GM21737 (cell line): Measurements from ENCODE around the gene BRD4.

Experiments
- ATAC-seq: cut with Tn5 transposase; IDR thresholded peaks from one replicate; pipeline ENCODE4 v1.9.1; 2021; ENCODE audit warnings: mild to moderate bottlenecking, moderate library complexity; ENCODE audit not compliant: unreplicated experiment

Gene BRD4

DNA sequence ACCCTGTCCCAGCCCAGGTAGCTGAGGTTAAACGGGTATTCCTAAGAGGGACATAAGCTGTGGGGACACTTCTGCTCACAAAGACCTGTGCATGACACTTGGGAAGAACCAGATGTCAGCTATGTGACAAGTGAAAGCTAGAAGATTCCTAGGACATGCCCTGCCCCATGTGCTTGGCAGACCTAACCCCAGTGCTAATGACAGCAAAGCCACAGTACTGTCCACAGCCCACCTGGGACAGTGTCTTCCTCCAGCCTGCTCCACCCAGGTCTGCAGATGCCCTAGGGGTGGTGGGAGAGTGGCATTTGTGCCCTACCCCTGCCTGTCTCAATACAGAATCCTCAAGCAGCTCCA lies 81.7 kb downstream of the BRD4 start:
- no peak for ATAC-seq

DNA sequence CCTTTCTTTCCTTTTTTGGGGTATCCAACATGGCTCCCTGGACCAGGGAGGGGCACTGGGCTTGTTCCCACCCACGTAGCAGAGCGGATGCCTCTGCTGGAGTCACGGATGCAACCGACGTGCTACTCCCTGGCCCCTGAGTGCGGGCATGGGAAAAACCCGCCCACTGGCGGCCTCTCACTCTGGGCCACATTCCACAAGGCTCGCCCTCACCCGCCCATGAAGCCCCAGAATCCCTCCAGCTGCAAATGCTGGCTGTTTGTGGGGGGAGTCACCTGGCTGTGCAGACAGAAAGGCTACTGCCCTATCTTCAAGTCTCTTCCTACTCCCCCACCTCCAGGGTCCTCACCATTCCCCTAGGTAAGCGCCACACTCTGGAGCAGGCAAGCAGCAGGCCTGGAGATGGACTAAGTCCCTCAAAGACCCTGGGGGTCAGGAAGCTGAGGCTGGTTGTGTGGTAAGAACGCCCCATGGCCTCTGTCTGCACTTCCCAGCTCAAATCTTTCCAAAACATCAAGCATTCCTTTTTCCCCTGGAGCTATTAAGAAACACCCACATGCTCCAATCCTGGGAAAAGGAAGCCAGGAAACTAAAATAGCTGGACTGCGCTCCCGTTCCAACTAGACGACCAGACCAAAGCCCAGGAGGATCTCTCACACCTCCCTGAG lies 82.2 kb downstream of the BRD4 start:
- ATAC-seq: no peak

DNA sequence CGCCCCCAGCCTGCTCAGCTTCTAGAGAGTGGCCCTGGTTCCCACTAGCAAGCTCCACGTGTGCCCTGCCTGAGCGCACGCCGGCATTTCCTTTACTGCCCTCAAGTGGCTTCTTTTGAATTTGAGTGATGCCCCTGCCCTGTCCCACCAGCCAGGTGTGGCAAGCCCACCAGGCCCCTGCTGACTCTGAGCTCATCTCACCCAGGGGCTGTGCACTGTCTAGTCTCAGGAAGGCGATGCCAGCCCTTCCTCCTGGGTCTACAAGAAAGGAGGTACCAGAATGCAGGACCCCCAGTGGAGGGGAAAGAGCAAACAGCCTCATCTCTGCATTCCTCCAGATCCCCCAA lies 82.8 kb downstream of the BRD4 start:
- no peak for ATAC-seq

DNA sequence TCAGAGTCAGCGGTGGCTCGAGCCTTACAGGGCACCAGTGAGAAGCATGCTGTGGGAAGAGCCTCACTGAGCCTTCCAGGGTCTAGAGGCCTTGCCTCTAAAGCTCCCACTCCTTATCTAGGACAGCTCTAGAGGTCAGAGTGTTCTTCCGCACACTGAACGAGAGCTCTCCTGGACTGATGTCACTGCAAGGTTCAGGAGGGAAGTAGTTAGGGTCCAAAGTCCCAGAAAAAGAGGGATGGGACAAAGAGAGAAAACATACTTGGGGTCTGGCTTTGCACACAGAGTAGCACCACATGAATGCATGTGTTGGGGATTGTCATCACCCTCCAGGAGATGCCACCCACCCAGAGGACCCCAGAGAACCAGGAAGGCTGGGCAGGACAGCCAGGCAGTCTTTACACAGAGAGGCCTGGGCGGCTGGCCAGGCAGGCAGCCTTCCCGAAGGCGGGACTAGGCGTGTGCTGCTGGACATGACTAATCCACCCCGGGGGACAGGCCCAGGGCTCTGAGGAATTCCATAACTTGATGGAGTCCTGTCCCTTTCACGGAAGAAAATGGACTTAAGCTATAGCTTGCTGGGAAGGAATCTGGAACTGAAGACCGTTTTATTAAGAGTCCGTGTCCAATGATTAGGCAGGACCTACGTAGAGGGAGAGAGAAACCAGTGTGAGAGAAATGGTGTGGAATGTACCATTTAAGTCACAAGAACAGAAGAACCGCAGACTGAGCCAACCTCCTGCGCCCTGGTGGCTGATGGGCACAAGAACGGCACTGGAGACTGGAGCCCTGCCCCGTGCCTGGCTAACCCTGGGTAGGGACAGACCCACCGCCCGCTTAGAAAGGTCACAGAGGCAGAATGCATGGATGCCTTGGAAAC lies 83.5 kb downstream of the BRD4 start:
- ATAC-seq: no peak

DNA sequence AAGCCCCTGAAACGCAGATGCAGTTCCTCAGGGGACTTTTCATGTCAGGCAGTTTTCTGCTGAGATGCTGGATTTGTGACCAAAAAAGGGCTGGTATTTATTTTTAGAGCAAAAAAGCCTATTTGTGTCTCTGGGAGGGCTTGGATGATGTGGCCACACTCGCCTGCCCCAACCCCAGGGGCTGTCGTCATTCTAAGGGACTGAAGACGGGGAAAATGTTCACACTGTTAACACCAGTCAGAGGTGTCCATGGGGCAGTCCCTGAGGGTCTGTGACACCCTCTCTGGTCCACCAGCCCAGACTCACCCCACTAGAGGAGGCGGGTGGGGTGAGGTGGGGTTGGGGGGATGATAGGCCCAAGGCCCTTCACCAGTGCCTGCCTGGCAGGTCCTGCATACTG lies 84.2 kb downstream of the BRD4 start:
- ATAC-seq: no peak

DNA sequence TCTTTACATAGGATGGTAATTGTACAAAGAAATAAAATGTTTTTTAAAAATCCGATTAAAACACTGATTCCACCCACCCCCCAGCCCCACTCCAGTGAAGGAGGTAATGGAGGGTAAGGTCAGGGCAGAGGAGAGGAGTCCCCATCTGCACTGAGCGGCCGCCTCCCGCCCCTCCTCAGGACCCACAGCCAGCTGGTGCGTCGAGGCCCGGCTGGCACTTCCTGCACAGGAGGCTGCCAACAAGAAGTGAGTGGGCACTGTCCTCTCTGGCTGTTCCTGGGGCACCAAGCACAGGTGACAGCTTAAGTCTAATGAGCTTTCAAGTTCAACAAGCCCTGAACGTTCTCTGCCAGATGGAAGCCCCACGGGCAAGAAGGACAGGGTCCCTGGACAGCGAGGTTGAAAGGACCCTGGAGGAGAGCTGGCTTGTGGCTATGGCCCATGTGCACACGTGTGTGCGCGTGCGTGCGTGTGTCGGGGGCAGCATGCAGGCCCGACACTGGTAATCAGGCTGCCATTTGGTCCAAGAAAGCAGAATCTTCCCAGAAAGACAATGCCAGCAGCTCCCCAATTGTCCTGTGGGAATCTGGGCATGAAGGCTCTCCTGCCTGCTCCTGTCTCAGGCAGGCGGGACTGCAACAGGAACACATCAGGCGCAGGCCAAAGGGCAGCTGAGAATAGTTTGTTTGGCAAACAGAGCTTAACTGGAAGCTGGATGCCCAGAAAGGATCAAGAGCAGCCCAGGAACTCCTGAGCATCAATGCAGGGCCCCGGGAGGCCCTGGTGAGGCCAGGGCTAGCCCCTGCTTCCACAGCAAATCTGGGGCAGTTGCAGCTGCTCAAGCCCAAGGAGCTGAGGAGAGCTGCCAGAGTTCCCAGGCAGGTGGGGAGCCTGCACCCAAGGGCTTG lies 85.0 kb downstream of the BRD4 start:
- ATAC-seq: no peak

DNA sequence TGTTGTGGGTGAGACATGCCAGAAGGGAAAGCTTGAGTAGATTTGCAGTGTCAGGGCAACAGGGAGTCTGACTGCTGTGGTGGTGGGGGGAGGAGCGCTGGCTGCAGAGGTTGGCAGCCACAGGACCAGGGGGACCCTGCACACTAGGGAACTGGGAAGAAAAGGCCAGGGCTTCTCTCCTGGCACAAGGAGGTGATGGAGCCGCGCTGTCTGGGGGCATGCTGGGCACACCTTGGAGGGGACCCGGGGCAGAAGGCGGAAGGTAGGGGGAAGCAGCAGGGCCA lies 86.2 kb downstream of the BRD4 start:
- ATAC-seq: no peak

DNA sequence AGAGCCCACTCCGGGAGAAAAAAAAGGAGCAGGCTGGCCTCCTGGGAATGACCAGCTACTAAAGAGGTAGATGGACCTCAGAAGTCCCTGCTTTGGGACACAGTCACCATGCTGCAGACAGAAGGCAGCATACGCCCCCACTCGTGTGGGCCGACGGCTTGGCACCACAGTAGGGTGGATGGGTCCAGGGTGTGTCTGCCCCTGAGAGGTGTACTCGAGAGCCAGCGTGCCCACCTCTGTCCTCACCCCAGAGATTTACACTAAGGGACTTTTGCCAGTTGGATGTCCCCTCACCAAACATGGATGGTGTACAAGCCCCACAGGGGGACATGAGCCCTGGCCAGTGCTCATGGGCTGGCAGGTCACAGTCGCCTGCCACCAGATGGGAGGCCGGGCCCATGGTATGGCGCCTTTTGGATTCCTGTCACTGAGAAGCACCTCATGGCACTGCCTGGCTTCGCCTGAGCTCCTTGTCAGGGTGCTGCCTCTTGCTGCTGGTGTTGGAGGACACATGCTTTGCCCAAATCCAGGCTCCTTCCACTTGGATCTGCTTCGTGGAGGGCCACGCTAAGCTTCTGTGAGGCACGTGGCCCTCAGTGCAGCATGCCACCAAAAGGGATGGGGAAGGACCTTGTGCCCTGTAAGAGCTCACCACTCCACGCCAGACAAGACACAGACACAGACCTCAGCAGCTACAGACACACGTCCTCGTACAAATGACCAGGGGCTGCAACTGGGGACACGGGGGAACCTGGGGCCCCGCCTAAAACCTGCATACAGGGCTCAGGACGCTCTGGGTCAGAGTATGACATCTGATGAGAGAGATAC lies 86.8 kb downstream of the BRD4 start:
- no peak for ATAC-seq

DNA sequence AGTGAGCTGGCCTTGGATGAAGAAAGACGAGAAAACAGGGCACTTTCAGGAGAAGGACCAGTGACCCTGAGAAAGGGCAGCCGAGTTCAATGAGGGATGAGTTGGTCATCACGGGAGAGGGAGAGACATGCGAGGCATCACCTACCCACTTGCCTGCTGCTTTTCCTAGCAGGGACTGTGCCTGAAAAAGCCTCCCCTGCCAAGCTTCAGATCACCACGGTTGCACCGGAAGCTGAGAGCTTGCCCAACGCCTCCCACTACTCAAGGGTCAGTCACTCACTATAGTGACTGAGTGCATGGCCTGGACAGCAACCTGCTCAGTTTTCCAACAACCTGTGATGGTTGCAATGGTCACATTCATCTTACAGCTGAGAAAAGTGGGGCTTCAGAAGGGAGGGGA lies 87.5 kb downstream of the BRD4 start:
- no peak for ATAC-seq

DNA sequence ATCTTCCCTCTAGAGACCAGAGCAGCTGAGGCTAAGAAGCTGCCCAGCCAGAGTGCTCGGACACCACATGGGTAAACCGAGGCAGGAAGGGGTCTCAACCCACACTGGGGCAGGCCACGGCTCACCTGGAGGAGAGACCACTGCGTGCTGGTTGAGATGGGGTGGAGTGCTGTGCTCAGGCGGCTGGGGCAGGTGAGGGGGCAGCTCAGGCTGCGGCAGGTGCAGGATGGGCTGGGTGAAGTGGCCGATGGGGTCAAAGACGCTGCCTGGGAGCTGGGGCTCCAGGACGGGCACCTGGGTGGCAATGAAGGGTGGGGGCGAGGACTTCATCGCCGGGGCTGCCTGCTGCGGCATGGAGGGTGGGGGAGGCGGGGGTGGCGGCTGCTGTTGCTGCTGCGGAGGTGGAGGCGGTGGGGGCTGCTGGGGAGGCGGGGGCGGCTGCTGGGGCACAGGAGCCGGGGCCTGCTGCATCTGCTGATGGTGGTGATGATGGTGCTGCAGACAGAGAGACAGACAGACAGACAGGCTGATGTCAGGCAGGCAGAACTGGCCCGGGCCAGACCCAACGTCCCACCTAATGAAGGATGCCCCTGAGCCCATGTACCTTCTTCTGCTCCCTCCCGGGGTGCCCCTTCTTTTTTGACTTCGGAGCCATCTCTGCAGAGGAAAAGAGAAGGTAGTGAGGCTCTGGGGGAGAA lies 88.1 kb downstream of the BRD4 start:
- ATAC-seq: no peak

DNA sequence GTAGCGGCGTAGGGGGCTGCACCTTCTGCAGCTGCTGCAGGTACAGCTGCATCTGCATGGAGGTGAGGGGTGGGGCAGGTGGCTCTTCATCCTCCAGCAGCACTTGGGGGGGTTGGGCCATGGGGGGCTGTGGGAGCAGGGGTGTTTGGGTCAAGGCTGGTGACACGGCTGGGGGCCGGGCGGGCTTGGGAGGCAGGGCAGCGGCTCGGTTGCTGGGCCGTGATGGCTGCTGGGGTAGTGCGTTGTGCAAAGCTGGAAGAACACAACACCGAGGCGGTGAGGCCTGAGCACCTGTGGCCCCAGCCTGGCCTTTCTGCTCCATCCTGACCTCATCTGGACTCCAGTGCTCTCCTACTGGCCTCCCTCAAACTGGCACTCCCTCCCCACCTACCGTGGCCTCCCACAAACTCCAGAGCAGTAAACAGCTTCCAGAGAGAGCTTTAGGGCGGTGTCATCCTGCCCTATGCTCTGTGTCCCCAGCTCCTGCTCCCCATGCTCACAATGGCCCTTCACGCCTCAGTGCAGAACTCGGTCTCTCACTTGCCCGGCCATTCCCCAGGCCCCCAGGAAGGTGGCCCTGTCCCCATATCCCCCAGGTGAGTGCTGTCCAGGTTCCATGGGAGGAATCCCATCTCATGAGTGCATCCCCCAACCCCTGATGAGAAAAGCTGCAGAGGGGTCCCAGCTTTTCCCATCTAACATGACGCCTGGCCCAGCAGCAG lies 88.9 kb downstream of the BRD4 start:
- no peak for ATAC-seq

DNA sequence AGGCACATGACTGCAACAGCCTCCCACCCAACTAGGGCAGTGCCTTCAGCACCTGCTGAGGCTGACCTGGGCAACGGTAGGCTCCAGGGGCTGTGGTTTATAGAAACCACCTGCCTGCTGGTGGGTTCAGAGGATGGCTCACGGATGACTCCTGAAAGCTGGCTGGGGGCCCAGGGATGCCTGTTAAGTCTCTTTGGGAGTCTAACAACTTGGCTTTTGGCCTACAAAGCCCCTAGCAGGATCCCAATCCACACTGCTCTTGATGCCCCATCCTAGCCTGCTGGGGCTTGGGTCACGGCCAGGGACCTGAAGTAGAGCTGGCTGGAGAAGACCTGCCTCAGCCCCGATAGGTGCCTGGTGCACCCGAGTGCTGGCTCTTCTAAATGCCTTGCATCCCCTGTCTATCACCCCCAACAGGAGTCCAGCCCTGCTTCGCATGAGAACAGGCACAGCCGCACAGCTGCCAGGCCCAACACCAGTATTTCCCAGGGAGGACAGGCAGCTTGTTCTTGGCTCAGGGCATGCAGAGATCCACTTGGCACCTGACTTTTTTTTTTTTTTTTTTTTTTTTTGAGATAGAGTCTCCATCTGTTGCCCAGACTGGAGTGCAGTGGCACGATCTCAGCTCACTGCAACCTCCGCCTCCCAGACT lies 91.0 kb downstream of the BRD4 start:
- no peak for ATAC-seq

DNA sequence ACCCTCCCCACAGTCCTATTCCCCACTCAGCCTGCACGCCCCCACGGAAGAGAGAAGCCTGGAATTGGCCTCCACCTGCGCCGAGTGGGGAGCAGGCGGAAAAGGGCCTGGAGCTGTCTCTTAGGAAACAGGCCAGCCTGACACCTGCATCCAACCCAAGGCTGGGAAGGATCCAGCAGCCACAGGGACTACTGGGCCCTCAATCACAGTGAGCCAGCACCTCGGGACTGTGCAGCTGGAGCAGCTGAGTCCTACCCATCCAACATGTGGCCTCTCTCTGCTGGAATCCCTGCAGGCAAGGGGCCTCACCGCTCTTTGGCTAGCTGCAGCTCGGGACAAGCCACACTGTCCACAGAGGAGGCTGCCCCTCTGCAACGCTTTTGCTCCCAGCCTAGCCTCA lies 91.8 kb downstream of the BRD4 start:
- ATAC-seq: no peak

DNA sequence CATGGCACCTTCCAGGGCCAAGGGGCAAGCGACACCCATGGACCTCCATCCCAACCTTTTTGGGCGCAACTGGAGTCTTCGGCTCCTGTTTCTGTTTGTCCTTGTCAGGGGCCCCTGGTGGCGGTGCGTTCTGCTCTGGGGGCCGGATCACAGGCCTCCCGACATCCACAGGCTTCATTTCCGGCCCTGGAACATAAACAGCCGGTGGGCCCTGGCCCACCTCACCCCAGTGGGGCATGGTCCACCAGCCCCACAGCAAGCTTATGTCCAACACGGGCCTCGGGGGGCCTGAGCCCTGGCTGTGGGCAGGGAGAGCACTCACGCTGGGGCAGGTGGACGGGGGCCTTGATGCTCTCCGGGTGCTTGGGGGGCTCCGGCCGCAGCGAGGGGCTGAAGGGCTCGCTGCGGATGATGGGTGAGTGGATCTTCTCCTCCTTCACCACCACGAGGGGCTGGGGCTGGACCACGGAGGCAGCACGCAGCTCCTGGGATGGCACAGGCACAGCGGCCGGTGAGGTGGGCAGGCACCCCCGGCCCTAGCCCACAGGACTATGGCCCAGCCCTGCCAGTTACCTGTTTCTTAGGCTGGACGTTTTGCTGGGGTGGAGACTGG lies 92.9 kb downstream of the BRD4 start:
- ATAC-seq: no peak

DNA sequence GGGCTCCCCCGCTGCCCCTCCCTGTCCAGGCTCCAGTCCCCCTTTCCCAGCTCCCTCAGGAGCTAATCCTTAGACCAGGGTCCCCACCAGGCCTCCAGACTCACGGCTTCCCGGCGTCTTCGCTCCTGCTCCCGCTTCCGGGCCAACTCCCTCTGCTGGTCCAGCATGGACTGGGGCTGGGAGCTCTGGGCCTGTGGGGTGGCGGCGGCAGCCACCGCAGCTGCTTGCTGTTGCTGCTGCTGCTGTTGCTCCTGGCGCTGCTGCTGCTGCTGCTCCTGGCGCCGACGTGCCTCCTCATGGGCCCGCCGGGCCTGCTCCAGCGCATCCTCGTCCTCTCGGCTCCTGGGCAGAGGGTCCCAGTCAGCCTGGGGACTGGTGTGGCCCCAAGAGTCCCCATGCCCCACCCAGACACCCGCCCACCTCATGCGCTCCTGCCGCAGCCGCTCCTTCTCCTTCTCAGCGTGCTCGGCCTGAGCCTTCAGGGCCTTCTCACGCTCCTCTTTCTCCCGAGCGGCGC lies 93.6 kb downstream of the BRD4 start:
- ATAC-seq: no peak

DNA sequence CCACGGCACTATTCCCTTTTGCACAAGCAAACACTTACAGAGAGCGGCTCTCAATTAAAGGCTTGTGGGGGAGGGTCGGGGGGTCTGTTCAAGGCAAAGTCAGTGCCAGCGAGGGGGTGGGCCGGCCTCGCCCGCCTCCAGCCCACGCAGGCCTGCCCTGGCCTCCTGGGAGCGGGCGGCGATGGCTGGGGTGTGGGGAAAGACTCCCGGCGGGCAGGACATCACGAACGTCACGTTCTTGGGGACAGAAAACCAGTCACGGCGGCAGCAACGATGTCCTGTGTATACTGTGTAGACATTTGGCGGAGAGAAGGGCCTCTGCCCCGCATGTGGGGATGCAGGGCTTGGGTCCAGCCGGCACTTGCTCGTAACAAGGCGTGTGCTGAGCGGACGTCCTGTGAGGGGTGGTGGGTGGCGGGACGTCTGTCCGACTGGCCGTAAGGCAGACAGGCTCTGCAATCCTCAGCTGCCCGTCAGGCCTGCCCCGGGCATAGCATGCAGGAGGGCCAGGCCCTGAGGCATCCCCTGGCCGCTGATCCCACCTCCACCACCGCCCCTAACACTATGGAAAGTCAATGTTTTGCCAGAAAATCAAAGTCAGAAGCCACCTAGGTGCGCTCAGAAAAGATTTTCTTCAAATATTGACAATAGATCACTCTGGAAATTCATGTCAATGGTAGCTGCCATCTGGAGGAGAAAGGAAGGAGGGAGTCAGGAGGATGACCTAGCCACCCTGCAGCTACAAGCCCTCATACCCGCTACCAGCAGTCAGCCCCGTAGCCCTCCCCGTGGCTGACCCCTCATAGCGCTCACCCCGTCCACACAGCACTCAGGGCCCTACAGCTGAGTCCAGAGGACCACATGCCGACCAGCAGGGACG lies 94.3 kb downstream of the BRD4 start:
- no peak for ATAC-seq

DNA sequence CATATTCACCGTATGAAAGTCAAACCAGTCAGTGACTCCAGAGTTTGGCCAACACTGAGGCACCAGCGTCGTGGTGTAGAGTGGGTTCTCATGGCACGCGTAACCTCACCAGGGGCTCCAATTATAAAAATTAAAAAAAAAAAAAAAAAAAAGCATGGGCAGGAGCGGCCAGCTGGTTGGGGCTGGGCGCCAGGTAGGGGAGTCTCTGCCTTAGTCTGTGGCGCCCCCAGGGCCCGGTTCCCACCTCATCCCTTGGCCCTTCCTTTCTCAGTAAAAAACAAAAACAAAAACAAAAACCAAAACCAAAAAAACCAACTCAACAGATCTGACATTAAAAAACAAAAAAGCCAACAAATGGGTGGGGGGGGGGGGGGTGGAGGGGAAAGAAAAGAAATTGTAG lies 95.5 kb downstream of the BRD4 start:
- no peak for ATAC-seq

DNA sequence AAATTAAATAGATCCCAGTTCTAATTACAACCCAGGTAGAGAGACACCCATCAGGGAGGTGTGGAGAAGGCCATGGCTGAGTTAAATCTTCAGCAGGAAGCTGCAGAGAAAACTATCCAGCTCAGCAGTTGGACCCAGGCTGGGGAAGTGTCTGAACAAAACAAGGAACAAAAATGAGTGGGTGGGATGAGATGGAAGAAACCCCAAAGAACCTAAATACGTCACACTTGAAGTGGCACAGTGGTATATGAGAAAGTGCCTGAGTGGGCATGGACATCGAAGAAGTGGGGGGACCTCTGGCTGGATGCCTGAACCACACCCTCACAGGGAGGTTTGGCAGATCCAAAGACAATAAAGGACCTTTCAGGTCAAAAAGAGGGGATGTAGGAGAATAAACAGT lies 96.6 kb downstream of the BRD4 start:
- no peak for ATAC-seq
